ENCODE results near the gene LAX1.

The LAX1 gene

DNA sequence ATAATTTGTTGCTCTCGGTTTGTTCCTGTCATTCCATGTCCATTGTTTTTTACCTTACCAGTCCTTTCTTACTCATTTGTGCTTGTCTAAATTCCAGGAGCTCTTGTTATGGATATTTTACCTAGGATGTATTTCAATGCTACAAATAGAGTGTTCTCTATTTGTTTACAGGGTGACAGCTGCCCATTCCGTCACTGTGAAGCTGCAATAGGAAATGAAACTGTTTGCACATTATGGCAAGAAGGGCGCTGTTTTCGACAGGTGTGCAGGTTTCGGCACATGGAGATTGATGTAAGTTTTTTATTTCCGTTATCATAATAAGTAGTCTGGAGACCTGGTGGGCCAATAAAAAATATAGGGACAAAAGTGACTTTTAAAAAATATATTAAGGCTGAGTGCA lies 53.4 kb downstream of the LAX1 start:
- DNase-seq = no peak

- DNase-seq = no peak
These were observed 58.3 kb downstream of the LAX1 start for GRCh38 chr1:203823306-203823705.
